HCT116 (cell line): Measurements from ENCODE around the gene RASGRF1. TPM values are rescaled to one million over a fixed set of nuclear protein-coding genes. Genes with fewer than 3 reads are reported as not detected.

Experiments used
- ATAC-seq: fragments of 200-7000 bp; cut with Tn5 transposase; 2 replicates; pipeline ENCODE4 v1.9.1; 2020; ENCODE audit warnings: mild to moderate bottlenecking, moderate library complexity
- BruUV-seq: library from RNA; stranded (reverse); fragments of 400-500 nt; replicated peaks from 2 replicates; lab custom pipeline; 2021; lab: Mats Ljungman, UMichigan
- CTCF ChIA-PET: fragments of 300-600 bp; sonication (Branson Sonifier 250); formaldehyde crosslinking; loops from one replicate; lab custom pipeline; 2021; ENCODE audit warnings: antibody characterized with exemption; lab: Charles Lee
- POLR2A ChIA-PET: fragments of 300-600, 350-600 bp; sonication (Branson Sonifier 250); formaldehyde crosslinking; loops from one replicate; lab custom pipeline; 2021; ENCODE audit warnings: antibody characterized with exemption; lab: Charles Lee
- RAD21 ChIA-PET, 2 experiments: fragments of 300-600 bp; sonication (Branson Sonifier 250); formaldehyde crosslinking; loops; one replicate each; lab custom pipeline; 2023; ENCODE audit warnings: low total read pairs in 2 of 2; ENCODE audit not compliant: uncharacterized antibody in 2 of 2, unreplicated experiment in 2 of 2, low non-redundant PET in 1 of 2; lab: Charles Lee
- DNase-seq: peaks from one replicate; pipeline ENCODE4 v3.0.0-alpha.2; 2010; ENCODE audit warnings: low read depth, low spot score
- H2AFZ ChIP-seq: fragments of 200-600 bp; shearing (Covaris generic), sonication (generic); 2 replicates; pipeline ENCODE4 v1.6.1; 2017; ENCODE audit warnings: low read depth, mixed run types, mixed read lengths, antibody characterized with exemption, low read length; ENCODE audit not compliant: poor library complexity, severe bottlenecking
- H3K27ac ChIP-seq: 2 replicates; pipeline ENCODE4 v1.5.1; 2012; ENCODE audit warnings: low read depth, low read length
- H3K27me3 ChIP-seq: fragments of 200-600 bp; sonication (generic); 2 replicates; pipeline ENCODE4 v1.6.1; 2016; ENCODE audit warnings: mixed run types, low read length, mixed read lengths; ENCODE audit not compliant: insufficient read depth
- H3K36me3 ChIP-seq, 2 experiments: fragments of 200-500 bp in 1 of 2; fragments of 200-600 bp in 1 of 2; sonication (Bioruptor generic) in 1 of 2; sonication (generic) in 1 of 2; 2 replicates each; pipeline versions ENCODE4 v1.5.1 to v1.6.1; 2014 to 2016; ENCODE audit warnings: low read length in 2 of 2, inconsistent platforms in 1 of 2, mixed read lengths in 1 of 2, mixed run types in 1 of 2; ENCODE audit not compliant: insufficient read depth in 2 of 2, control insufficient read depth in 1 of 2
- H3K4me1 ChIP-seq, 2 experiments: fragments of 200-600 bp in 1 of 2; sonication (generic) in 1 of 2; 2 replicates each; pipeline versions ENCODE4 v1.5.1 to v1.6.1; 2012 to 2017; ENCODE audit warnings: low read length in 2 of 2, inconsistent platforms in 1 of 2, mild to moderate bottlenecking in 1 of 2, mixed read lengths in 1 of 2, mixed run types in 1 of 2, moderate library complexity in 1 of 2; ENCODE audit not compliant: insufficient read depth in 2 of 2, control insufficient read depth in 1 of 2
- H3K4me2 ChIP-seq: fragments of 200-600 bp; sonication (generic); 2 replicates; pipeline ENCODE4 v1.6.1; 2017; ENCODE audit warnings: mixed run types, low read length, mixed read lengths
- H3K4me3 ChIP-seq, 2 experiments: fragments of 200-600 bp in 1 of 2; sonication (generic) in 1 of 2; replicated peaks in 1 of 2; 2 replicates each; pipeline ENCODE4 v1.5.1; 2011 to 2016; ENCODE audit warnings: low read length in 2 of 2, control low read depth in 1 of 2, low read depth in 1 of 2, mild to moderate bottlenecking in 1 of 2, mixed read lengths in 1 of 2, mixed run types in 1 of 2
- H3K79me2 ChIP-seq: fragments of 200-600 bp; sonication (generic); 2 replicates; pipeline ENCODE4 v1.6.1; 2017; ENCODE audit warnings: mild to moderate bottlenecking, mixed run types, low read length, moderate library complexity, mixed read lengths; ENCODE audit not compliant: insufficient read depth
- H3K9ac ChIP-seq: fragments of 200-600 bp; sonication (generic); 2 replicates; pipeline ENCODE4 v1.6.1; 2016; ENCODE audit warnings: low read length, mixed read lengths
- H3K9me2 ChIP-seq: fragments of 200-600 bp; sonication (generic), shearing (Covaris generic); 2 replicates; pipeline ENCODE4 v1.6.1; 2017; ENCODE audit warnings: mixed run types, mild to moderate bottlenecking, moderate library complexity; ENCODE audit not compliant: insufficient read depth
- H3K9me3 ChIP-seq, 2 experiments: fragments of 200-500 bp in 1 of 2; fragments of 200-600 bp in 1 of 2; sonication (Bioruptor generic) in 1 of 2; sonication (generic) in 1 of 2; 2 replicates each; pipeline ENCODE4 v1.6.1; 2014 to 2017; ENCODE audit warnings: low read length in 2 of 2, mixed read lengths in 2 of 2, inconsistent platforms in 1 of 2, low read depth in 1 of 2, mild to moderate bottlenecking in 1 of 2, mixed run types in 1 of 2, moderate library complexity in 1 of 2; ENCODE audit not compliant: control insufficient read depth in 1 of 2, insufficient read depth in 1 of 2
- H4K20me1 ChIP-seq: fragments of 200-600 bp; sonication (generic), shearing (Covaris generic); 2 replicates; pipeline ENCODE4 v1.6.1; 2017; ENCODE audit warnings: mixed run types, mild to moderate bottlenecking, moderate library complexity; ENCODE audit not compliant: insufficient read depth
- CBX3 ChIP-seq: IDR thresholded peaks from 2 replicates; pipeline ENCODE4 v1.6.1; 2012; ENCODE audit warnings: low read depth
- CEBPB ChIP-seq: IDR thresholded peaks from 2 replicates; pipeline ENCODE4 v1.6.1; 2012; ENCODE audit warnings: low read depth
- EGR1 ChIP-seq: IDR thresholded peaks from 2 replicates; pipeline ENCODE4 v1.6.1; 2012; ENCODE audit warnings: low read depth
- ELF1 ChIP-seq: IDR thresholded peaks from 2 replicates; pipeline ENCODE4 v1.6.1; 2012; ENCODE audit warnings: low read depth, borderline replicate concordance
- JUND ChIP-seq: IDR thresholded peaks from 2 replicates; pipeline ENCODE4 v1.6.1; 2012
- POLR2A ChIP-seq: IDR thresholded peaks from 2 replicates; pipeline ENCODE4 v1.7.0; 2011; ENCODE audit warnings: borderline replicate concordance; ENCODE audit not compliant: insufficient read depth, insufficient read length; ENCODE audit errors: extremely low read depth
- REST ChIP-seq: IDR thresholded peaks from 2 replicates; pipeline ENCODE4 v1.6.1; 2012; ENCODE audit warnings: low read depth
- SP1 ChIP-seq: IDR thresholded peaks from 2 replicates; pipeline ENCODE4 v1.6.1; 2012; ENCODE audit warnings: low read depth
- SRF ChIP-seq: IDR thresholded peaks from 2 replicates; pipeline ENCODE4 v1.6.1; 2012; ENCODE audit warnings: low read depth
- TCF7L2 ChIP-seq: IDR thresholded peaks from 2 replicates; pipeline ENCODE4 v1.7.0; 2011; ENCODE audit warnings: borderline replicate concordance, inconsistent platforms; ENCODE audit not compliant: insufficient read depth, insufficient read length; ENCODE audit errors: extremely low read depth
- intact Hi-C: fragments of 100-400 bp; cut with micrococcal nuclease; formaldehyde crosslinking; loops from 2 replicates; pipeline ENCODE4 v1.10.0; 2022
- total RNA-seq: library from RNA; stranded (reverse); gene quantifications from one replicate; pipeline ENCODE4 v1.2.1, GENCODE V29; 2021; ENCODE audit not compliant: unreplicated experiment

The RASGRF1 gene
- total RNA-seq, 1 experiment from 2014 or later, result 2.4 TPM

- RAD21 ChIA-PET, result no interaction called here
- DNase-seq (no peak), ATAC-seq (no peak)
- no peaks in the 10 kb centered on the region for H3K27me3 ChIP-seq
- no peak overlapping the region for H3K4me3 ChIP-seq
- H3K36me3 ChIP-seq, result no peaks in the 10 kb centered on the region
- TF ChIP-seq POLR2A (no peak), TCF7L2 (no peak), SRF (no peak), EGR1 (no peak), REST (no peak), SP1 (no peak), CEBPB (no peak), JUND (no peak), ELF1 (no peak), CBX3 (no peak)
- H3K9ac ChIP-seq, result no peak overlapping the region
- POLR2A ChIA-PET, result interaction anchor here (0.7 kb wide), 1 partner anchor 8 kb away, joined by 3 read pairs; no protein-coding TSS in a partner anchor
- no peak overlapping the region for H3K27ac ChIP-seq
- intact Hi-C loops, result no loop called here
- no TSS peak for BruUV-seq
- no peak overlapping the region for H2AFZ ChIP-seq
- H3K9me2 ChIP-seq, result no peaks in the 10 kb centered on the region
- CTCF ChIA-PET, result interaction anchor here (0.6 kb wide), 1 partner anchor 16 kb away, joined by 3 read pairs; no protein-coding TSS in a partner anchor
- no peaks in the 10 kb centered on the region for H4K20me1 ChIP-seq
- H3K79me2 ChIP-seq, result no peaks in the 10 kb centered on the region
- H3K4me1 ChIP-seq, result no peaks in the 10 kb centered on the region
- H3K4me2 ChIP-seq, result no peak overlapping the region
- no peaks in the 10 kb centered on the region for H3K9me3 ChIP-seq
Observed at GRCh38 chr15:78960308-78960707, 130.3 kb downstream of the RASGRF1 start.
